A673 (cell line): ENCODE results near the gene RBPMS2. TPM values are rescaled to one million over a fixed set of nuclear protein-coding genes. Genes with fewer than 3 reads are reported as not detected.

Experiments used
- BruUV-seq: library from RNA; stranded (reverse); fragments of 400-500 nt; replicated peaks from 2 replicates; lab custom pipeline; 2021; lab: Mats Ljungman, UMichigan
- CTCF ChIA-PET: fragments of 300-600 bp; sonication (Branson Sonifier 250); formaldehyde crosslinking; loops from one replicate; lab custom pipeline; 2022; ENCODE audit warnings: antibody characterized with exemption; lab: Charles Lee
- POLR2A ChIA-PET: fragments of 300-600 bp; sonication (Branson Sonifier 250); formaldehyde crosslinking; loops from one replicate; lab custom pipeline; 2022; ENCODE audit warnings: antibody characterized with exemption; ENCODE audit not compliant: low non-redundant PET; lab: Charles Lee
- DNase-seq: peaks from one replicate; pipeline ENCODE4 v3.0.0-alpha.2; 2015; ENCODE audit warnings: low spot score
- H3K27ac ChIP-seq: fragments of 200-600 bp; sonication (generic); 2 replicates; pipeline ENCODE4 v1.5.1; 2016; ENCODE audit warnings: mixed run types, low read depth, mild to moderate bottlenecking, mixed read lengths, antibody characterized with exemption, low read length; ENCODE audit not compliant: poor library complexity, severe bottlenecking
- H3K27me3 ChIP-seq: fragments of 200-600 bp; sonication (generic); replicated peaks from 2 replicates; pipeline ENCODE4 v1.6.1; 2017; ENCODE audit warnings: mixed run types, low read depth, mild to moderate bottlenecking, mixed read lengths, antibody characterized with exemption, low read length; ENCODE audit not compliant: insufficient read depth, poor library complexity
- H3K36me3 ChIP-seq: fragments of 200-600 bp; sonication (generic); 2 replicates; pipeline ENCODE4 v1.6.1; 2016; ENCODE audit warnings: mixed run types, mild to moderate bottlenecking, mixed read lengths, antibody characterized with exemption, low read length; ENCODE audit not compliant: insufficient read depth, poor library complexity, severe bottlenecking
- H3K4me1 ChIP-seq: fragments of 200-600 bp; sonication (generic); 2 replicates; pipeline ENCODE4 v1.6.1; 2017; ENCODE audit warnings: mixed run types, mild to moderate bottlenecking, mixed read lengths, antibody characterized with exemption, low read length; ENCODE audit not compliant: insufficient read depth, poor library complexity, severe bottlenecking
- H3K4me3 ChIP-seq: fragments of 200-600 bp; sonication (generic); 2 replicates; pipeline ENCODE4 v1.5.1; 2016; ENCODE audit warnings: low read depth, mixed run types, mild to moderate bottlenecking, mixed read lengths, low read length; ENCODE audit not compliant: poor library complexity, severe bottlenecking
- H3K9me3 ChIP-seq: fragments of 200-600 bp; sonication (generic); 2 replicates; pipeline ENCODE4 v1.6.1; 2016; ENCODE audit warnings: mixed run types, low read depth, mild to moderate bottlenecking, mixed read lengths, antibody characterized with exemption, low read length; ENCODE audit not compliant: poor library complexity, severe bottlenecking
- CTCF ChIP-seq: fragments of 300-800, 200-600 bp; sonication (generic); conservative IDR thresholded peaks from 2 replicates; pipeline ENCODE4 v1.5.1; 2017; ENCODE audit warnings: low read depth, mild to moderate bottlenecking, antibody characterized with exemption, low read length, moderate library complexity, mixed read lengths
- EZH2 ChIP-seq: fragments of 200-600 bp; sonication (generic); IDR thresholded peaks from 2 replicates; pipeline ENCODE4 v1.6.1; 2017; ENCODE audit warnings: borderline replicate concordance, low read depth, mild to moderate bottlenecking, mixed read lengths, antibody characterized with exemption, low read length; ENCODE audit not compliant: poor library complexity, severe bottlenecking
- intact Hi-C: fragments of 100-400 bp; cut with micrococcal nuclease; formaldehyde crosslinking; loops from one replicate; pipeline ENCODE4 v1.10.0; 2022; ENCODE audit not compliant: unreplicated experiment
- total RNA-seq: library from RNA; stranded (reverse); gene quantifications from 2 replicates; pipeline ENCODE4 v1.2.3, GENCODE V29; 2021

The RBPMS2 gene
- total RNA-seq, 1 experiment from 2014 or later = 2.9 TPM

- H3K27ac ChIP-seq = no peak overlapping the region
- CTCF ChIA-PET = interaction anchor here (0.6 kb wide), 1 partner anchor 55 kb away, joined by 8 read pairs; no protein-coding TSS in a partner anchor
- DNase-seq = no peak
- POLR2A ChIA-PET = no interaction called here
- BruUV-seq = no TSS peak
- no peak for TF ChIP-seq CTCF
- no peak for TF ChIP-seq EZH2
- no peaks in the 10 kb centered on the region for H3K27me3 ChIP-seq
- no peaks in the 10 kb centered on the region for H3K36me3 ChIP-seq
- H3K4me1 ChIP-seq = no peaks in the 10 kb centered on the region
- H3K9me3 ChIP-seq = no peaks in the 10 kb centered on the region
- no peak overlapping the region for H3K4me3 ChIP-seq
- intact Hi-C loops = no loop called here
These were observed 15.3 kb downstream of the RBPMS2 start for GRCh38 chr15:64760056-64760455.

- Histone ChIP-seq H3K36me3 (no peaks in the 10 kb centered on the region), H3K9me3 (no peaks in the 10 kb centered on the region), H3K4me3 (no peak overlapping the region), H3K4me1 (no peaks in the 10 kb centered on the region), H3K27me3 (no peaks in the 10 kb centered on the region), H3K27ac (no peak overlapping the region)
- no peak for DNase-seq
- ChIA-PET CTCF (no interaction called here), POLR2A (no interaction called here)
- intact Hi-C loops = no loop called here
- BruUV-seq = no TSS peak
- TF ChIP-seq CTCF (no peak), EZH2 (no peak)
These were observed 19.9 kb downstream of the RBPMS2 start for GRCh38 chr15:64755427-64755940.

GRCh38 chr15:64754663-64755426 lies 20.5 kb downstream of the RBPMS2 start:
- Histone ChIP-seq H3K27me3 (no peaks in the 10 kb centered on the region), H3K4me1 (no peaks in the 10 kb centered on the region), H3K4me3 (no peak overlapping the region), H3K36me3 (no peaks in the 10 kb centered on the region), H3K27ac (no peak overlapping the region), H3K9me3 (no peaks in the 10 kb centered on the region)
- POLR2A ChIA-PET = no interaction called here
- DNase-seq = no peak
- CTCF ChIA-PET = no interaction called here
- no TSS peak for BruUV-seq
- TF ChIP-seq EZH2 (no peak), CTCF (no peak)
- intact Hi-C loops = no loop called here
